Transverse colon (tissue), 4 donors: ENCODE results near the gene TGM4. TPM values are rescaled to one million over a fixed set of nuclear protein-coding genes. Genes with fewer than 3 reads are reported as not detected.
"Not testable (repeated sequence)": the region's sequence is repeated elsewhere in the genome, so short reads cannot be mapped to it uniquely, and the experiment has no call there.

Experiments
- DNase-seq: peaks from one replicate; pipeline ENCODE4 v3.0.0-alpha.2; 2019
- H3K27ac ChIP-seq, 4 donors: fragments of 200-600 bp; sonication (generic); 2 replicates each; pipeline ENCODE4 v1.5.1; 2016 to 2018; ENCODE audit warnings: inconsistent platforms in 4 of 4
- H3K27me3 ChIP-seq: fragments of 200-600 bp; sonication (generic); 2 replicates; pipeline ENCODE4 v1.5.1; 2017; ENCODE audit warnings: inconsistent platforms
- H3K36me3 ChIP-seq, 4 donors: fragments of 200-600 bp; sonication (generic); 2 replicates each; pipeline ENCODE4 v1.5.1; 2017 to 2019; ENCODE audit warnings: inconsistent platforms in 4 of 4
- H3K4me1 ChIP-seq, 4 donors: fragments of 200-600 bp; sonication (generic); 2 replicates each; pipeline ENCODE4 v1.5.1; 2017 to 2020; ENCODE audit warnings: inconsistent platforms in 4 of 4
- H3K4me3 ChIP-seq, 4 donors: fragments of 200-600 bp; sonication (generic); 1 replicate in 1 of 4; 2 replicates in 3 of 4; pipeline versions ENCODE4 v1.5.1 to v1.6.1; 2017 to 2019; ENCODE audit warnings: inconsistent platforms in 4 of 4
- H3K9me3 ChIP-seq, 2 donors: fragments of 200-600 bp; sonication (generic); 2 replicates each; pipeline ENCODE4 v1.5.1; 2017 to 2019; ENCODE audit warnings: inconsistent platforms in 2 of 2
- EP300 ChIP-seq: sonication (generic); formaldehyde crosslinking; IDR thresholded peaks from one replicate; pipeline ENCODE4 v1.6.1; 2017; ENCODE audit warnings: antibody characterized with exemption, low read depth
- POLR2A ChIP-seq: fragments of 450-650 bp; IDR thresholded peaks from one replicate; pipeline ENCODE4 v1.6.1; 2016; ENCODE audit warnings: antibody characterized with exemption, mild to moderate bottlenecking, moderate library complexity
- POLR2AphosphoS5 ChIP-seq, 3 donors: sonication (generic); formaldehyde crosslinking; IDR thresholded peaks; one replicate each; pipeline ENCODE4 v1.6.1; 2016; ENCODE audit warnings: antibody characterized with exemption in 3 of 3
- WGBS, 2 donors: methylation state at CpG; one replicate each; pipeline ENCODE4 v1.1.5; 2018; ENCODE audit warnings: low coverage in 1 of 2; 5-methylcytosine and 5-hydroxymethylcytosine counted together
- in situ Hi-C, 4 donors: fragments of 200-750 bp; cut with MboI; loops; one replicate each; pipeline versions ENCODE4 v1.15.0 to v1.15.1; 2017; ENCODE audit warnings: low sequenced_read_pairs in 3 of 4, low pct_ligation_motif_present in 1 of 4, low pct_unique_long_range_greater_than_20kb in 1 of 4
- intact Hi-C: fragments of 100-400 bp; cut with DNase I; formaldehyde crosslinking; loops from one replicate; pipeline ENCODE4 v1.15.1; 2023; ENCODE audit warnings: low total_unique reads
- total RNA-seq, 4 donors: library from RNA; depleted of rRNA; stranded (reverse); fragments of >200 nt; gene quantifications; one replicate each; pipeline ENCODE4 v1.1.0, GENCODE V29; 2016
- TF ChIP-seq, protein P1 (sequence below), 5 experiments: fragments of 200-600 bp in 3 of 5; fragments of 450-650 bp in 2 of 5; sonication (generic) in 3 of 5; IDR thresholded peaks; 1 replicate in 2 of 5; 2 replicates in 3 of 5; pipeline ENCODE4 v1.5.1; 2016 to 2017; ENCODE audit warnings: antibody characterized with exemption in 5 of 5, inconsistent platforms in 3 of 5, mild to moderate bottlenecking in 2 of 5, moderate library complexity in 1 of 5

Gene TGM4
- total RNA-seq, 4 donors from 2014 or later = not detected

DNA sequence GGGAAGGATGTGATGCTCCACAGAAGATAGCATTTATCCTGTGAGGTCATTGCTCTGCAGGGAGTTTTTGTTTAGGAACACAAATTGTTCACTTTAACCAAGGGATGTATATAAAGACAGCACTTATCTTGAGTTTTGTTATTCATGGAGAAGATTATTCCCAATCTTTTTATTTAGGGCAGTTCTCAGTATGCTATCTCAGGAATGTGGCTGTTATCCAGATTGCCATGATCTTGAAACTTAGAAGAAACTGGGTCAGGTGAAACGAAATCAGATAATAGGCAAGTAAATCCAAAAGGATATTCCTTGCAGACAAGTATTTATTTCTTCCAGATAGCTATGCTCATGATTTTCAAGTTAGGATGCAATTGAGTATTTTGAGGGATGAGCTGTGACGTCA lies 32.0 kb upstream of the TGM4 start:
- 81 to 99% methylated on average over 2 of the region's 2 CpGs for WGBS, 2 donors
- Histone ChIP-seq H3K4me1 (peaks cover 0 to 5% (median 0%) of the 10 kb centered on the region in 4 donors), H3K9me3 (peaks cover 0 to 2% of the 10 kb centered on the region in 2 donors), H3K27ac (no peak overlapping the region), H3K27me3 (no peaks in the 10 kb centered on the region), H3K36me3 (no peaks in the 10 kb centered on the region), H3K4me3 (no peak overlapping the region)
- TF ChIP-seq POLR2AphosphoS5 (IDR thresholded peaks at IDR 0.05) (no peak), POLR2A (no peak), EP300 (no peak)
- TF ChIP-seq, protein P1, sequence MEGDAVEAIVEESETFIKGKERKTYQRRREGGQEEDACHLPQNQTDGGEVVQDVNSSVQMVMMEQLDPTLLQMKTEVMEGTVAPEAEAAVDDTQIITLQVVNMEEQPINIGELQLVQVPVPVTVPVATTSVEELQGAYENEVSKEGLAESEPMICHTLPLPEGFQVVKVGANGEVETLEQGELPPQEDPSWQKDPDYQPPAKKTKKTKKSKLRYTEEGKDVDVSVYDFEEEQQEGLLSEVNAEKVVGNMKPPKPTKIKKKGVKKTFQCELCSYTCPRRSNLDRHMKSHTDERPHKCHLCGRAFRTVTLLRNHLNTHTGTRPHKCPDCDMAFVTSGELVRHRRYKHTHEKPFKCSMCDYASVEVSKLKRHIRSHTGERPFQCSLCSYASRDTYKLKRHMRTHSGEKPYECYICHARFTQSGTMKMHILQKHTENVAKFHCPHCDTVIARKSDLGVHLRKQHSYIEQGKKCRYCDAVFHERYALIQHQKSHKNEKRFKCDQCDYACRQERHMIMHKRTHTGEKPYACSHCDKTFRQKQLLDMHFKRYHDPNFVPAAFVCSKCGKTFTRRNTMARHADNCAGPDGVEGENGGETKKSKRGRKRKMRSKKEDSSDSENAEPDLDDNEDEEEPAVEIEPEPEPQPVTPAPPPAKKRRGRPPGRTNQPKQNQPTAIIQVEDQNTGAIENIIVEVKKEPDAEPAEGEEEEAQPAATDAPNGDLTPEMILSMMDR (IDR thresholded peaks at IDR 0.05) = no peak
- in situ Hi-C loops (no loop called here), intact Hi-C loops (no loop called here)
- no peak for DNase-seq

DNA sequence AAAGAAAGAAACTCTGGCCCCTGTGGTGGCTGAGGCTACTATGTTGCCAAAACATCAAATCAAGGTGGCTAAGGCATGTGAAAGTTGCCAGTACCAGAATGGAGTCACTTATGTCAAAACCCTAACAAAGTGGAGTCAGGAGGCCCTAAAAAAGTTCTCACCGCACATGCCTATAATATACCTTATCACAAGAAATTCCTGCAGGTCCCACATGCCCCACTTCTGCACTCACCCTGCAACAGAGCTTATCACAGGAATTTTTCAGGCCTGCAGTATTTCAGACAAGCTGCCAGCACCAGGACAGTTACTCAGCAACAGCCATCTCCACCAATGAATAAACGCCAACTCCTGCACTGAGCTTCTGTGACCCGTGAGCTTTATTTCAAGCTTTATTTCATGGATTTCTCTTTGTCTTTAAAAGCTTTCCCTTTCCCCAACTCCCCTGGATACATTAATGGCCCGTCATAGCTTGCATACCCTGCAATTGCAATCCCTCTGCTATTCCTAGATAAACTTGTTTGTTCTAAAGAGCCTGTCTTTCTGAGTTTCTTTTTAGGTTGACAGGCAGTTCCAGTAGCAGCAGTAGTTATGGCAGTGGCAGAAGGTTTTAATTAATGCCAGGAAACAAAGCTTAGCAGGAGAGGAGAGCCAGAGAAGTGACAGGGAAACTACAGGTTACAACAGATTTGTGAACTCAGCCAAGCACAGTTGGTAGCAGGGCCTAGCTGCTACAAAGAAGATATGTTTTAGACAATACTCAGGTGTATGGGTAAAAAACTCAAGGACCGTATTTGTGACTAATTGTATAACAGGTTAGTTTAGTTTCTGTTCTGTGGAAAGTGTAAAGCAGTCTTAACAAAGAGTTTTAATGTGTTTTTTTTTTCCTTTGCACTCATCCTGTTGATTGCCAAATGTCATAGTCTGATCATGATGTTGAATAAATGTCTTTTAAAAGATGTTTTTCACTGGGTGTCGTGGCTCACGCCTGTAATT lies 28.6 kb upstream of the TGM4 start:
- Histone ChIP-seq H3K4me1 (peaks cover 0 to 5% (median 0%) of the 10 kb centered on the region in 4 donors), H3K36me3 (no peaks in the 10 kb centered on the region), H3K4me3 (no peak overlapping the region), H3K9me3 (no peaks in the 10 kb centered on the region), H3K27me3 (no peaks in the 10 kb centered on the region), H3K27ac (peak overlapping the region in 2 of 4 donors; percentile 7 to 33)
- no peak for DNase-seq
- 76 to 84% methylated on average over 5 to 7 of the region's 7 CpGs for WGBS, 2 donors
- TF ChIP-seq, protein P1 (IDR thresholded peaks at IDR 0.05) = no peak
- TF ChIP-seq POLR2A (no peak), EP300 (no peak), POLR2AphosphoS5 (IDR thresholded peaks at IDR 0.05) (no peak)
- intact Hi-C loops (no loop called here), in situ Hi-C loops (no loop called here)

DNA sequence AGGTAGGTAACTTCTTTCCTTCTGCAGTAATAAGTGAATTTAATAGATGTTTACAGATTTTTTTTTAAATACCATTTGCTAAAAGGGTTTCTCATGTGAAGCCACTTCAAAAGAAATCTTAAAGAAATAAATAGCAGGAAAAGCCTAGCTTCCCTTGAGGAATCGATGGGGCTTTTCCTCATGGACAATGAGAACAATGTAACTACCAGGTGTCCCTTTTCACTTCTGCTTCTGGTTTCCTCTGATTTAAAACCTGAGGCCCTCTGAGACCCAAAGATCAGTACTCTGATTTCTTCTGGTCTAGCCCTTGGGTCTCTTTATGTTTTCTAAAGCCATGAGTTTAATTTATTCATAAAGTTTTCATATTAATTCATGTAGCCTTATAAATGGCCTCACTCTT lies 25.8 kb upstream of the TGM4 start:
- no peaks in the 10 kb centered on the region for H3K27me3 ChIP-seq
- H3K36me3 ChIP-seq = no peaks in the 10 kb centered on the region
- intact Hi-C loops = no loop called here
- in situ Hi-C loops = no loop called here
- DNase-seq = no peak
- H3K9me3 ChIP-seq = no peaks in the 10 kb centered on the region
- no peak overlapping the region for H3K27ac ChIP-seq
- peaks cover 0 to 5% (median 0%) of the 10 kb centered on the region in 4 donors for H3K4me1 ChIP-seq
- H3K4me3 ChIP-seq = no peak overlapping the region
- TF ChIP-seq, protein P1 (IDR thresholded peaks at IDR 0.05) = no peak
- TF ChIP-seq POLR2AphosphoS5 (IDR thresholded peaks at IDR 0.05) = no peak
- TF ChIP-seq EP300 = no peak
- no peak for TF ChIP-seq POLR2A
- WGBS, 2 donors = 80 to 87% methylated on average over 1 of the region's 1 CpG

DNA sequence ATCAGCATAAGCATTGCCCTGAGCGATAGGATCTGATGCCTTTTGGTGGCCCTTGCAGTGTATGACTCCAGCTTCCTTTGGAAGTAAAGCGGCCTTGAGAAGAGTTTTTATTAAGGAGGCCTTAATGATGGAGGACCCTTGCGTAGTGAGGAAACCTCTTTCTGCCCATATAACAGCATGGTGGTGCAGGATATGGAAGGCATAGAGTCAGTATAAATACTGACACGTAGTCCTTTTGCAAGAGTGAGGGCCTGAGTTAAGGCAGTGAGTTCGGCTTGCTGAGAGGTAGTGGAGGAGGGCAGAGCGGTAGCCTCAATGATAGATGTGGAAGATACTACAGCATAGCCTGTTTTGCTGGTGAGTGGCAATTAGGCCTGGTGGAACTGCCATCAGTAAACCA lies 17.7 kb upstream of the TGM4 start:
- H3K27me3 ChIP-seq, H3K27ac ChIP-seq, in situ Hi-C loops, H3K36me3 ChIP-seq, H3K9me3 ChIP-seq, H3K4me1 ChIP-seq, H3K4me3 ChIP-seq, DNase-seq: not testable (repeated sequence)
- intact Hi-C loops = loop anchor here (10.0 kb wide), 1 partner anchor 92 kb away; the partner anchor contains the start of genes KIAA1143 and KIF15
- WGBS, 2 donors = 91 to 98% methylated on average over 6 of the region's 6 CpGs
